ENCODE data around the gene NAP1L4.

- TF ChIP-seq, protein P1, sequence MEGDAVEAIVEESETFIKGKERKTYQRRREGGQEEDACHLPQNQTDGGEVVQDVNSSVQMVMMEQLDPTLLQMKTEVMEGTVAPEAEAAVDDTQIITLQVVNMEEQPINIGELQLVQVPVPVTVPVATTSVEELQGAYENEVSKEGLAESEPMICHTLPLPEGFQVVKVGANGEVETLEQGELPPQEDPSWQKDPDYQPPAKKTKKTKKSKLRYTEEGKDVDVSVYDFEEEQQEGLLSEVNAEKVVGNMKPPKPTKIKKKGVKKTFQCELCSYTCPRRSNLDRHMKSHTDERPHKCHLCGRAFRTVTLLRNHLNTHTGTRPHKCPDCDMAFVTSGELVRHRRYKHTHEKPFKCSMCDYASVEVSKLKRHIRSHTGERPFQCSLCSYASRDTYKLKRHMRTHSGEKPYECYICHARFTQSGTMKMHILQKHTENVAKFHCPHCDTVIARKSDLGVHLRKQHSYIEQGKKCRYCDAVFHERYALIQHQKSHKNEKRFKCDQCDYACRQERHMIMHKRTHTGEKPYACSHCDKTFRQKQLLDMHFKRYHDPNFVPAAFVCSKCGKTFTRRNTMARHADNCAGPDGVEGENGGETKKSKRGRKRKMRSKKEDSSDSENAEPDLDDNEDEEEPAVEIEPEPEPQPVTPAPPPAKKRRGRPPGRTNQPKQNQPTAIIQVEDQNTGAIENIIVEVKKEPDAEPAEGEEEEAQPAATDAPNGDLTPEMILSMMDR (IDR thresholded peaks at IDR 0.05): no peak
- no peak for TF ChIP-seq ZFX (IDR thresholded peaks at IDR 0.05; ENCODE audit: borderline replicate concordance)
These were observed 44.3 kb upstream of the NAP1L4 start for GRCh38 chr11:3036419-3036818.

Measured in 22Rv1 (cell line).